Daoy (cell line): ENCODE measurements around the gene LRP2. TPM values are rescaled to one million over a fixed set of nuclear protein-coding genes. Genes with fewer than 3 reads are reported as not detected.
"Not testable (repeated sequence)": the region's sequence is repeated elsewhere in the genome, so short reads cannot be mapped to it uniquely, and the experiment has no call there.

ENCODE experiments used
- DNase-seq: peaks from one replicate; pipeline ENCODE4 v3.0.0-alpha.2; 2015; ENCODE audit warnings: low read depth
- total RNA-seq: library from RNA; depleted of rRNA; stranded (reverse); fragments of >200 nt; shearing (Covaris generic); gene quantifications from 2 replicates; pipeline ENCODE4 v1.2.3, GENCODE V29; 2014; rRNA removed

The LRP2 gene
- total RNA-seq: under 0.01 TPM in 1 of 2 replicates, not detected in the other

DNA sequence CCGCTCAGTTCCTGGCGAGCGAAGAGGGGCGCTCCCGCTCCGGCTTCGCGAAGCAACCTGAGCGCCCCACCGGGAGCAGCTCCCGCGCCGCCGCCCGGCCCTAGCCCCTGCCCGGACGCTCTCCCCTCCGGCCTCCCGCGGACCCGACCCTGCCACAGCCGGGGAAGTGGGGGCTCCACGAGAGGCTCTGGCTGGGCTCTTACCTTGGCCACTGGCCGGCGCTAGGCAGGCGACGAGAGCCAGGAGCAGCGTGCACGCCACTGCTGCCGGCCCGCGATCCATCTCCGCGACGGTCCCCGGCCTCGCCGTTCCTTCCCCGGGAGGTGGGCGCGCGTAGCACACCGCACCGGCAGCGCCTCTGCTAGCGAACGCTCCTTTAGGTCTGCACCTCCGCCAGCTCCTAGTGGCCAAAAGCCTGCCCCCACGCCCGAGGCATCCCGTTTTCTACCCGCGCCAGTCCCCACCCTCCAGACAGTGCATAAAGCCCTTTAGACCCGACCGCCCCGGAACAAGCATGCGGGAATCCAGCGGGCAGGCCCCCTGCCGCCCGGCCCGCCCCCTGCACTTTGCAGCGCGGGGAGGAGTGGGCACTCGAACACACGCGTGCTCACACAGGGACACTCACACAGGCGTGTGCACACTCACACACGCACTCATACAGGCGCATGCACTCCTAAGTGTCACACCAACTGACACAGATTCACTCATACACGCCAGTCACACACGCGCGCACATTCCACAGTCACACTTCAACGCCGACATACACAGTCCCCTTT is at the start of gene LRP2:
Gene LRP2 (minus strand): TSS at position 417 of the 776 bp plus-strand sequence. CDS start 135 bp downstream, at position 282.
- DNase-seq: peak; percentile 21

DNA sequence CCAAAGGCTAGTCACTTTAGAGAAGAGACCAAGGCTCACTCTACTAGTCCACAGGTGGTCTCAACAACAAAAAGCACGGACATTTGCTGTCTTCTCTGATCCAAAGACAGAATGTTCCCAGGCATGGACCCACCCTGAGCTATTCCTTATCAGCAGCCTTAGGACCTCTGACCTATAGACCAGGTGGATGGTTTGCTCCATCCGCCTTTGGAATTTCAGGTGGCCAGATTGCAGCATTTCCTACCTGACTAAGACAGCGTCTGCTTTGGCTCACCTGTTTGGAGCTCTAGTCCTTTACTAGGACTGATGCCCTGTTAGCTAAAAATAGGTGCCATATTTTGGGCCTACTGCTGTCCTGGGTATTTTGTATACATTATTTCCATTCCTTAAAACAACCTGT is 44.6 kb upstream of the LRP2 start:
- DNase-seq: no peak

DNA sequence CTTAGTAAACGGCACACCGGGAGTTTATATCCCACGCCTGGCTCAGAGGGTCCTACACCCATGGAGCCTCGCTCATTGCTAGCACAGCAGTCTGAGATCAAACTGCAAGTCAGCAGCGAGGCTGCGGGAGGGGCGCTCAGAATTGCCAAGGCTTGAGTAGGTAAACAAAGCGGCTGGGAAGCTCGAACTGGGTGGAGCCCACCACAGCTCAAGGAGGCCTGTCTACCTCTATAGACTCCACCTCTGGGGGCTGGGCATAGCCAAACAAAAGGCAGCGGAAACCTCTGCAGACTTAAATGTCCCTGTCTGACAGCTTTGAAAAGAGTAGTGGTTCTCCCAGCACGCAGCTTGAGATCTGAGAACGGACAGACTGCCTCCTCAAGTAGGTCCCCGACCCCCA is 37.2 kb upstream of the LRP2 start:
- not testable (repeated sequence) for DNase-seq

DNA sequence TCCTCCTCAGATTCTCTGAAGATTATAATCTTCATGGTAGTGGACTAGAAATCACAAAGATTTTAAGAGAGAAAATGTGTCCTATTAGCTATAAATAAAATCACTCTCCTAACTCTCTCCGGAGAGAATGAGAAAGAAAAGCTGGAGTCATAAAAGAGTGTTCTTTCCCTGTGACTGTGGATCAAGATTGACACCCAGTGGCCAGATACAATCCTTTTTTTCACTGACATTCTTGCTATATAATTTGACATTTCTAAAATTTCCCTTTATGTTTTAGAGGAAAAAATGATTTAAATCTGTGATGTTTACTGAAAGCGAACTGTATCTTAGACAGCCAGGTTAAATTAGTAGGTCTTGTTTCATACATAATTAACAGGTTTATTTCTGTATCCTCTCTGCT is 35.4 kb upstream of the LRP2 start:
- DNase-seq: peak; percentile 16

DNA sequence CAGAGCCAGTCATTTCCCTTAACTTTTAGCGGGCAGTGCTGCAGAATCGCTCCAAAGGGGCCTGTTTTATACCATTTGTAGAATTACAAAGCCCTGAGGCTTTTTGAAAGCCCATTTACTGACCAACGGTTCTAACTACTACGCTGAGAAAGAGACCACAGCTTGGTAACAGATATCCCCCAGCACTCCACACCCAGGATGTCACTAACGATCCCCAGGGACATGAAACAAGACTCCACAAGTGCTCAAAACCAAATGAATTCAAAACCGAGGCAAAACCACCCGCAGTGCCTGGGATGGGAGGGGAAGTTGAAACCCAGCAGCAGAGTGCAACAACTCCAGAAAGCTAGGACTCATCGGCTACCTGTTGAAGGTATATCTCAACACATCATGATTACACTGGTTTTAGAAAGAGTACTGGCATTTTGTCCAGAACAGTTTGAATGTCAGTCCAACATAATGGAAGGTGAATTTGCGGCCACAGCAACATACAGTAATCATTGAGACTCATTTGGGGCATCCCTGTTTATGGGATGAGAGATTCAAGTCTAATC is 33.6 kb upstream of the LRP2 start:
- no peak for DNase-seq

DNA sequence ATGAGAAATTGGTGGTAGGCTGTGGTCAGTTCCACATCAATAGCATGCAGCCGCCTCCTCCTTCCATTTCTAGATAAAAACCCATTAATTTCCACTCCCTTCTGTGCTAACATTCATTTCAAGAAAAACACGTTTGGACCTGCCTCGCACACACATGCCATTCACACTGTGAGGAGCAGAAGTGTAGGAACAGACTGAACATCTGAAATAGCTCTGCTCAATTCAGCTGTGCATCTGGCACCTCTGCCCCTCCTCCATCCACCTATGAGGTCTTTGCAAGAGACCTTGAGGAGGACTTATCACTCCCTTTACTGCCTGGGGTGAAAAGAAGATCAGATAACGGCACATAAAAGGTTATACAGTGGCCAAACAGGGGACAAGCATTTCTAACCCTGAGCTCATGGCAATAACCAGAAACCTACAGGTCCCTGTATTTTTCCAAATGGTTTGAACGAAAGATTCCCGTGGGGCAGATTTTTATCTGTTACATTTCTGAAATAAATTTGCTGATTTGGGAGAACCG is 30.8 kb upstream of the LRP2 start:
- no peak for DNase-seq

DNA sequence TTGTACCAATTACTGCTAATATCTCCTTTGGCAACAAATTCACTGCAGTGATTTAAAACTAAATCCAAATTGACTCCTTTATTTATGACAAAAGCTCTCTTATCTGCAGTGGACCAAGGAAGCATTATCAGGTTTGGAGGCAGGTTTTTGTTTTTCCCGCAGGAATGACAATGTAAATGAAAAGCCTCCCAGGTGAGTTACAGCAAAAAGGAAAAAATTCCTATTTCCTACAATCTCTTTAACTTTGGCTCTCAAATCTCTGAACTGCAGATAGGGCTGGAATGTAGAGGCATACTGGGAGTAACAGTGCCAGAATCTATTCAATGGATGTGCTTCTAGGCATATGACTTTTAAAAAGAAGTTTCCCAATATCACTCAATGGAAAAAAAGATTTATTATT is 28.9 kb upstream of the LRP2 start:
- DNase-seq: no peak

DNA sequence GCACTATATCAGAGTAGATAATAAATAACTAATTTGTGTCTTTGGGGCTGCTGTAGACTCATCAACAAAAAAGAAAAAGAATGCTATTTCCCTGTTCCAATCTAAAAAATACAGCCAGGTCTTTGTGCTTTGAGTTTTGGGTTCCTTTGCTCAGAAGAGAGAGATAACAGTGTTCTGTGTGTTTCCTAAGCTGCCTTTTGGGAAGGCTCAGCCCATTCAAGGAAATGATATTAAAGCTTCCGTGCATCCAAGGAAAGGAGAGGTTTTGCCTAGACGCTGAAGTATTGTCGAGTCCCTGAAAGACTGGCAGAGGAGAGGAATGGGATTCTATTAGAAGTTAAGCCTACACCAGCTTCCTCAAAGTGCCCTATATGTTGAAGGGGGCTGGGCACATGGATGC is 25.8 kb upstream of the LRP2 start:
- DNase-seq: no peak

DNA sequence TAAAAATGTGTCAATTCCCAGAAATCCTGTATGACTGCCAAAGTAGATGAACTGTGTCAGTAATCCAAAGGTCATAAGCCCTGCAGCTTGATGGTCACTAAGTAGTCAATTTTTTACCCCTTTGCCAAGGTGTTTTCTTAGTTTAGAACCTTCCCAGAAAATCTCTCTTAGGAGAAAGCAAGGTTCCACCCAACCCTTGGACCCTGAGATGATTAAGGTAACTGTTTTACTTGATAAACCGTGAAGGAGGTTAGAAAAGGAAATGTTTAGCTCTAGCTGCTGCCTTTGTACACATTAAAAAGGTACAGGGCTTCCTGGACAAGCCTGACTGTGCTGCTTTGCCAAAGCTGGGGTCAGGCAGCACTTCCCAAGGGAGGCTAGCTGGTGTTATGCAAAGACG is 24.4 kb upstream of the LRP2 start:
- no peak for DNase-seq

DNA sequence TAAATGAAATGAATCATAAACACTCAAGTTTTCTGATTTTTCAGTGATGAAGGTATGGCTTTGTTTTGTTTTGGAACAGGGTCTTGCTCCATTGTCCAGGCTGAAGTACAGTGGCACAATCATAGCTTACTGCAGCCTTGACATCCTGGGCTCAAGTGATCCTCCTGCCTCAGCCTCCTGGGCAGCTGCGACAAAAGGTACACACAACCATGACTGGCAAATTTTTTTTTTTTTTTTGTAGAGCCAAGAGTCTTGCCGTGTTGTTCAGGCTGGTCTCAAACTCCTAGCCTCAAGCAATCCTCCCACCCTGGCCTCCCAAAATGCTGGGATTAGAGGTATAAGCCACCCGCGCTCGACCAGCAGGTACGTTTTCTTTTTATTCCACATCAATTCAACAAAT is 22.5 kb upstream of the LRP2 start:
- DNase-seq: no peak

DNA sequence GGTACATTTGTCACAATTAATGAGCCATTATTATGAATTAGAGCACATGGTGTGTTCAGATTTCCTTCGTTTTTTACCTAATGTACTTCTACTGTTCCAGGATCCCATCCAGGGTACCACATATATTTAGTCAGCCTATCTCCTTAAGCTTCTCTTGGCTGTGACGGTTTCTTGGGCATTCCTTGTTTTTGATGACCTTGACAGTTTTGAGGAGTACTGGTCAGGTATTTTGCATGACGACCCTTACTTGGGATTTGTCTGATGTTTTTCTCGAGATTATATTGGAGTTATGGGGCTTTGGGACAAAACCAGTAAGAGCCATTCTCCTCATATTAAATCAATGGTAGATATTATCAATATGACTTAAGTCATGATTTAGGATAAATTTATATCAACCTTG is 10.2 kb upstream of the LRP2 start:
- DNase-seq: no peak

DNA sequence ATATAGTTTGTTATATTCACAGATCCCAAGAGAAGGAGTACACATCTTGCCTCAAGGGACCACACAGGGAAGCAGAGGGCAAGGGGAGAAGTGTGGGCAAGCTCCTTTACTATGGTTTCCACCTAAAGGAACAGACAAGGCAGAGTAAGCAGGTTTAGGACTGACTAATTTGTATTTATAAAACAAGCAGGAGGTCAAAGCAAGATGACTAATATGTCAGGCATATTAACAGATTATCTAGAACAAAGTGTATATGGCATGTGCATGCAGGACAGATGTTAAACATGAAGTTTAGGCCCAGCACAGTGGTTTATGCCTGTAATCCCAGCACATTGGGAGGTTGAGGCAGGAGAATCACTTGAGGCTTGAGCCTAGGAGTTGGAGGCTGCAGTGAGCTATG is 3.7 kb upstream of the LRP2 start:
- peak; percentile 1 for DNase-seq

DNA sequence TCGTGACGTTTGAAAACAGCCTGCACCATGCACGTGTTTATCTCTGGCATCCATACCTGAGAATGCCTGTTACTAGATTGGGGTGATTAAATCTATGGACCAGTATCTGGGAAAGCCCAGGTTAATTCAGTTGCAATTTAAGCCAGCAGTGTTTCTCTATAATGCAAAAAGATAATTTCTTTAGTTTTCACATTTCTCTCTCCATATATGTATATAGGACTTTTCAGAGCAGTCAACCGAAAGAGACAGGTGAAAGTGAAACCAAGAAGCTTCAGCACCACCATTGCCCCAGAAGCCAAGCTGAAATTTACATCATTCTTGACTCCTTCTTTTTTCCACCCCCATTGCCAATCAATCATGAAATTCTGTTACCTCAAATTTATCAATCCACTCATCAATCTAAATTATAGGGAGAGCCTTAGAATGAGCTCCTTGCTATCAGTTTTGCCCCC is 2.7 kb upstream of the LRP2 start:
- peak; percentile 6 for DNase-seq

DNA sequence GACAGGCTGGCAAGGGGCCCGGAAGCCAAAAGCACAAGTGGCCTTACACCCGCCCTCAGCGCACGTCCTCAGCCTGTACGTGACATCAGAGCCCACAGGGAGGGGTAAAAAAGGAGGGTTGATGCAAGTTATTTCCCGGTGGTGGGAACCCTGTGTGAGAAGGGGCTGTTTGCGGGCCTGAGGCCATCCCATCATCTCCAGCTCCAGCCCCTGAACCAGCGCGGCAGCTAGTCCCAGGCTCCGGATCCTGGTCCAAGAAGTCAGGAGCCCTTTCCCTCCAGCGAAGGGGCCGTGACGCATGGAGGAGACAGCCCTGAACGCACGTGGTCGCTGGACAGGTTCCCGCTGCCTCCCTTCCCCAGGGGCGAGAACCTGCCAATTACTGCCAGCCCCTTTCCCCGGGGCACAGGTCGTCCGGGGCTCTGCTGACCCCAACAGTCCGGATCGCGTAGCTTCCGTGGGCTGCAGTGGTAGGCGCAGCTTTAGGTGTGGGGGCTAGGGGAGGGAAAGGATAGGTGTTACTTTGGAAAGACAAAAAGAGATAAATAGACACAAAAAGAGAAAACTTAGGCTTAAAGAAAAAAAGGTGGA is 1.3 kb upstream of the LRP2 start:
- peak; percentile 27 for DNase-seq

DNA sequence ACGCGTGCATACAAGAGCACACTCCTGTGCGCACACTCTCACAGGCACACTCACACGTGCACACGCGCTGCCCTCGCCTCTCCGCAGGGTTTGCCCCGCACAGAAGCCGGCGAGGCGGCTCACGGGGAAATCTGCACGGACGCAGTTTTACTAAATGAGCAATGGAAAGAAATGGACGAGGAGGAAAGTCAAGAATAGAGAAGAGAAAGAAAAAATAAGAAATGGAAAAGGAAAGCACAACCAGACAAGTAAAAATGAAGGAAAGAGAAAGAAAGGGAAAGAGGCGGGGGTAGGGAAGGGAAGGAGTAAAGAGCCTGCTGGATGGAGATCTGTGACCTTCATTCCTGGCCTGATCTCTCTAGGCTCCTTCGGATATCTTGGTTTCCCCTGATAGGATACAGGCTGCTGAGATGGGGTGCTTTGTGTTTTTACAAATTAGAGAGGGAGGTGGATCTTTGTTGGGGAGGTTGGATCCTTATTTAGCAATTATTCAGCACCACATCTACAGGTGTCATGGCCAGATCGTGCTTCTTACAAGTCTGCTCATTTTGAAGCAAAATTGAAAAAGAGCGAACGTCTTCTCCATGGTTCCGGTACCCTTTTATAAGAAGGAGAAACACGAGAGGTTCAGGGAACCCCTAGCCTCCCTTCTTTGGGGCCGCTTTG is 693 bp upstream of the LRP2 start:
- DNase-seq: no peak

DNA sequence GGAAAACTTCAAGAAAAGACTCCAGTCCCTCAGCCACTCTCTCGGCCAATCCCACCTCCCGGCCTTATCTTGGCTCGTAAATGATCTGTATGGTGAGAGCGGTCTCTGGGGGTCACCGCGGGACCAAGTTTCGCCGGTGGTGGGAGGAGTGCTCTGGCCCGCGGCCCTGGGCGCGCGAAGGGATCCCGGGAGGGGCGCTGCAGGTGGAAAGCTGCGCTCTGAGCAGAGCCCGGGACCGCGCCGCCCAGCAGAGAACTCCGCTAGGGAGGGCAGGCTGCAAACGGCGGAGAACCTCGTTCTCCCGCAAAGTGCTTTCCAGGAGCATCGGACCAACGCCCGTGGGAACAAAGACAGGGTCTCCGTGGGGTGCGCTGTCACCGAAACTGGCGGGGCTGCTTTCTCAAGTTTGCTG is 622 bp downstream of the LRP2 start:
- DNase-seq: peak; percentile 39

DNA sequence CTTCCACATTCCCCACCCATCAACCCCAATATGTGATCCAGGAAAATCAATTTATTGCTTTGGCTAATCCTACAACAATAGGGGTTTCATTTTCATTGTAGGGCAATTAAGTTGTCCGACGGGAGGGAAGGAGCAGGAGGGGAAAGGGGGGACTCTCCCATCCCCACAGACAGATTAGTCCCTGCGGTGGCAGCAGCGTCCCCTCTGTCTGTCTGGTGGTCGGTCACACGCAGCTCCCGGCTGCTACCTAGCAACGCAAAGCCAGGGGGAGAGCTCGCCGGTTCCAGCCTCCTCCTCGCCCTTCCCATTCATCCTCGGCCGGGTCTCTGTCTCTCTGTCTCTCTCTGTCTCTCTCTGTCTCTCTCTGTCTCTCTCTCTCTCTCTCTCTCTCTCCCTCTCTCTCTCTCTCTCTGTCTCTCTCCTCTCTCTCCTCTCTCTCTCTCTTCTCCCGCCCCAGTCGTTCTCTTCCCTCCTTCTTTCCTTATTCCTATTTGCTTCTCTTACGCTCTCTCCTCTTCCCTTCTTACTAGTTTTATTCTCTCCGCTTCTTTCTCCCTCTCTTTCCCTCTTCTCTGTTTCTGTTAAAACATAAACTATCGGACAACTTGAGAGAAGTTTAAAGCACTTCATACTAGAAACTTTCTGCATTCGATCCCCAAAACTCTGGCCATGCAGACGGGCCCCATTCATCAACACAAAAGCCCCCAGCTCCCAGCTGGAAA is 1.2 kb downstream of the LRP2 start:
- DNase-seq: peak; percentile 6

DNA sequence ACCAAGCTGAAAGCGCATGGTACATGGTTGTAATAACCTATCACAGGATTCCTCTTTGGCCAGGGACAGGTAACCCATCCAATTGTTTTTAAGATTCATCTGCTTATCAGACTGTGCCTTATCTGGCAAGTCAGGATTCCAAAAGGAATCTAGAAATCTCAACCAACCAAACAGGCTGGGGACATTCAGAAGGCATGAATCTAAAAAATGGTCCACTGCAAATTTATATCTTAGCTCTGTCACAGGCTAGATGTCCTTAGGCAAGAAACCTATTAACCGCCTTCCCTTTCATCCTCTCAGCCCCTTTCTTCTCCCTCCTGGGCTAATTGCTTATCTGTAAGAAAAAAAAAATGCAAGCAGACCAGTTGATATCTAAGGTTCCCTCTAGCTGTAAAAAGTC is 4.3 kb downstream of the LRP2 start:
- no peak for DNase-seq

DNA sequence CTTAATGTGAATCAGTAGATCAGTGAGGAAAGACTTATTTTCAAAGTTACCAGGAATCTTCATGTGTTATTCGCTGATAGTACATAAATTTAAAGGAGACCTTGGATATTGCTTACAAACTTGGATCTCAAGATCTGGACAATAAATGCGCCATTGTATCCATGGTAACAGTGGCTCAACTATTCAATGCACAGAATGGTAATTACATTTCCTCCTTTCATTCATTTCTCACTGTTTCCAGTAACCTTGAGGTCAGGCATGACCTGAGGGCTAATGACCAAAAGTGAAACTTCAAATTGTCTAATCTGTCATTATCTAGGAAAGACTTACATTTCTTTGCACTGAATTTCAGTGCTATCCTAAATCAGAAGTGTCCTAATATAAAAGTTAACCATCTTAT is 8.1 kb downstream of the LRP2 start:
- no peak for DNase-seq

DNA sequence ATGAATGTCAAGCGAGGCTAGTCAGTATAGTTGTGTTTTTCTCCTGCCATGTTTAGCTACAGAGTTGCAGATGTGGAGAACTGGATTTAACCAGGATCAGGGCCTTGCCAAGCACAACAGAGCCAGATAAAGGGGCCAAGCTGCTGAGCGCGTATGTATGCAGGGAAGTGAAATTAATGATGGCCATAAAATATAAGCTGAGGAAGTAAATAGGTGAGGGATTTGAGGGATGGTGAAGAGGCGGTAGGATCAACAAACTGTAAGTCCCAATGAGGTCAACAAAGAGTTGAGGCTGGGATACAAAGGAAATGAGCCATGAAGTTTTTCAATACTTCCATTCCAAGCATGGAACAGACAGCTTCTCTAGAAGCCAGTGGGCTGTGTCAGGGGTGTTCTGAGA is 10.6 kb downstream of the LRP2 start:
- no peak for DNase-seq

DNA sequence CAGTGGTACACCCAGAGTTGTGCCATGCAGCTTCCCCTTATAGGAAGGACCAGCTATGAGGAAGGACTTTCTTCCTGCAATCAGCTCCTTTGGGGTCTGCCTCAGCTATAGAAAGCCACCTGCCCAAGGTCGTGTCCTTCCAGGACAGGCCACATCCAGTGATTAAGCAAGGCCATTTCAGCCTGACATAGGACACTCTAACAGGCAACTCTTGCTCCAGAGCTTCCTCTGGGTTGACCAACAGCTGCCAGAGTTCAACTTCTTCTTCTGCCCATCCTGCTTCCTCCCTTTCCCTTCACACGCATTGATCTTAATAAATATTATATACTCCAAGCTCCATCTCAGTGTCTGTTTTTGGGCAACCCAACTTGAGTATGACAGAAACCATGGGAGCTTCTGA is 12.8 kb downstream of the LRP2 start:
- no peak for DNase-seq
